K562 (cell line): ENCODE data around the gene SKAP1. TPM values are rescaled to one million over a fixed set of nuclear protein-coding genes. Genes with fewer than 3 reads are reported as not detected.

Source experiments
- ATAC-seq: fragments of 200-7000 bp; cut with Tn5 transposase; 3 replicates; pipeline ENCODE4 v1.9.1; 2020; ENCODE audit warnings: moderate library complexity
- BruUV-seq: library from RNA; stranded (reverse); fragments of 400-500 nt; replicated peaks from 2 replicates; lab custom pipeline; 2021; lab: Mats Ljungman, UMichigan
- CTCF ChIA-PET: fragments of 300-600 bp; formaldehyde crosslinking; extraction: SDS; loops from one replicate; lab custom pipeline; 2021; ENCODE audit warnings: low intra/inter-chr PET ratio; lab: Yijun Ruan, JAX
- POLR2A ChIA-PET: fragments of 300-600, 350-650 bp; sonication (Branson Sonifier 250); formaldehyde crosslinking; extraction: SDS; loops from one replicate; lab custom pipeline; 2021; ENCODE audit warnings: antibody characterized with exemption, inconsistent platforms; lab: Yijun Ruan, JAX
- DNase-seq, 4 experiments: peaks; one replicate each; pipeline versions ENCODE4 v3.0.0 to v3.0.0-alpha.2; 2011 to 2018; ENCODE audit warnings: low spot score in 3 of 4, mixed read lengths in 3 of 4; ENCODE audit errors: extremely low read depth in 1 of 4
- FAIRE-seq: peaks from 2 replicates; lab custom pipeline; 2011; peaks lifted over from hg19 to GRCh38; lab: Jason Lieb, UNC
- H2AFZ ChIP-seq: 2 replicates; pipeline ENCODE4 v1.6.0; 2011; ENCODE audit warnings: low read depth, low read length, control low read depth, inconsistent platforms
- H3K27ac ChIP-seq: fragments of 200-600 bp; 3 replicates; pipeline ENCODE4 v1.8.0; 2011; ENCODE audit warnings: low read depth, mild to moderate bottlenecking, control low read depth, inconsistent platforms, low read length, moderate library complexity, mixed read lengths; ENCODE audit errors: extremely low read depth
- H3K27me3 ChIP-seq, 2 experiments: fragments of 300-600 bp in 1 of 2; 2 replicates in 1 of 2; 3 replicates in 1 of 2; pipeline versions ENCODE4 v1.6.0 to v1.8.0; 2011; ENCODE audit warnings: inconsistent platforms in 2 of 2, low read length in 2 of 2, mild to moderate bottlenecking in 1 of 2, mixed read lengths in 1 of 2, moderate library complexity in 1 of 2; ENCODE audit not compliant: control insufficient read depth in 2 of 2, insufficient read depth in 2 of 2
- H3K36me3 ChIP-seq: fragments of 300-600 bp; 3 replicates; pipeline ENCODE4 v1.8.0; 2011; ENCODE audit warnings: mild to moderate bottlenecking, low read length, inconsistent platforms; ENCODE audit not compliant: control insufficient read depth, insufficient read depth
- H3K4me1 ChIP-seq, 2 experiments: fragments of 200-600 bp in 1 of 2; replicated peaks in 1 of 2; 2 replicates in 1 of 2; 3 replicates in 1 of 2; pipeline versions ENCODE4 v1.5.1 to v1.8.0; 2011; ENCODE audit warnings: inconsistent platforms in 2 of 2, low read length in 2 of 2, mild to moderate bottlenecking in 1 of 2, mixed read lengths in 1 of 2, moderate library complexity in 1 of 2; ENCODE audit not compliant: control insufficient read depth in 2 of 2, insufficient read depth in 2 of 2
- H3K4me2 ChIP-seq: 2 replicates; pipeline ENCODE4 v1.6.1; 2011; ENCODE audit warnings: low read length, control low read depth, inconsistent platforms, mixed read lengths; ENCODE audit not compliant: insufficient read depth
- H3K4me3 ChIP-seq: fragments of 200-600 bp; sonication (generic), shearing (Covaris generic); 2 replicates; pipeline ENCODE4 v1.5.1; 2016; ENCODE audit warnings: control low read depth, inconsistent platforms
- H3K79me2 ChIP-seq: fragments of 200-600 bp; 3 replicates; pipeline ENCODE4 v1.8.0; 2011; ENCODE audit warnings: low read length, inconsistent platforms; ENCODE audit not compliant: control insufficient read depth, insufficient read depth
- H3K9ac ChIP-seq, 2 experiments: 2 replicates each; pipeline versions ENCODE4 v1.6.0 to v1.6.1; 2011; ENCODE audit warnings: low read depth in 2 of 2, low read length in 2 of 2, control low read depth in 1 of 2, inconsistent platforms in 1 of 2, mild to moderate bottlenecking in 1 of 2, mixed read lengths in 1 of 2; ENCODE audit not compliant: insufficient read depth in 1 of 2
- H3K9me1 ChIP-seq: one replicate; pipeline ENCODE4 v1.6.0; 2011; ENCODE audit warnings: inconsistent platforms, mild to moderate bottlenecking, low read length, moderate library complexity; ENCODE audit not compliant: control insufficient read depth, insufficient read depth
- H3K9me3 ChIP-seq: replicated peaks from 2 replicates; pipeline ENCODE4 v1.5.1; 2011; ENCODE audit warnings: low read depth, low read length, inconsistent platforms; ENCODE audit not compliant: control insufficient read depth, insufficient read depth
- H4K20me1 ChIP-seq: replicated peaks from 2 replicates; pipeline ENCODE4 v1.6.1; 2011; ENCODE audit warnings: low read length, inconsistent platforms, mixed read lengths; ENCODE audit not compliant: control insufficient read depth, insufficient read depth
- BRF2 ChIP-seq: IDR thresholded peaks from 3 replicates; pipeline ENCODE4 v1.6.1; 2011; ENCODE audit warnings: borderline replicate concordance, mild to moderate bottlenecking; ENCODE audit not compliant: insufficient read length, insufficient read depth
- ELK3 ChIP-seq: fragments of 450-650 bp; formaldehyde crosslinking; IDR thresholded peaks from 2 replicates; pipeline ENCODE4 v1.4.0; 2020; ENCODE audit warnings: mild to moderate bottlenecking
- FOXO4 ChIP-seq: fragments of 450-650 bp; formaldehyde crosslinking; IDR thresholded peaks from 2 replicates; pipeline ENCODE4 v1.4.0; 2020; ENCODE audit warnings: mild to moderate bottlenecking, moderate library complexity
- HIVEP1 ChIP-seq: fragments of 250-450 bp; sonication (Bioruptor Pico); IDR thresholded peaks from 2 replicates; pipeline ENCODE4 v1.4.0; 2020; ENCODE audit warnings: mild to moderate bottlenecking
- ILK ChIP-seq: fragments of 450-650 bp; IDR thresholded peaks from 2 replicates; pipeline ENCODE4 v1.6.1; 2016; ENCODE audit warnings: missing genetic modification characterization, low read depth, mild to moderate bottlenecking, missing compliant biosample characterization, moderate library complexity, borderline replicate concordance
- KAT8 ChIP-seq: fragments of 450-650 bp; IDR thresholded peaks from 2 replicates; pipeline ENCODE4 v1.6.1; 2016; ENCODE audit warnings: low read depth, mild to moderate bottlenecking
- MEF2A ChIP-seq: IDR thresholded peaks from 2 replicates; pipeline ENCODE4 v1.6.1; 2011; ENCODE audit warnings: low read depth, mild to moderate bottlenecking, low read length, moderate library complexity; ENCODE audit not compliant: control insufficient read depth
- NRF1 ChIP-seq, 2 experiments: fragments of 450-650 bp; IDR thresholded peaks in 1 of 2; conservative IDR thresholded peaks in 1 of 2; 2 replicates each; pipeline ENCODE4 v1.6.1; 2014; ENCODE audit warnings: mild to moderate bottlenecking in 2 of 2
- POLR2A ChIP-seq: fragments of 450-650 bp; conservative IDR thresholded peaks from 2 replicates; pipeline ENCODE4 v1.6.1; 2016
- TAF1 ChIP-seq: IDR thresholded peaks from 2 replicates; pipeline ENCODE4 v1.6.1; 2011; ENCODE audit warnings: mild to moderate bottlenecking, low read length, moderate library complexity; ENCODE audit not compliant: insufficient read depth, control insufficient read depth, severe bottlenecking; ENCODE audit errors: extremely low read depth
- ZNF232 ChIP-seq: sonication (generic); formaldehyde crosslinking; IDR thresholded peaks from 2 replicates; pipeline ENCODE4 v1.8.0; 2022; ENCODE audit warnings: mild to moderate bottlenecking, missing genetic modification reagents
- in situ Hi-C: fragments of 300-500 bp; cut with MboI; formaldehyde crosslinking; loops from 4 replicates; pipeline ENCODE4 v1.15.0; 2018; ENCODE audit warnings: inconsistent platforms, mixed read lengths
- intact Hi-C: fragments of 100-400 bp; cut with micrococcal nuclease; formaldehyde crosslinking; loops from 2 replicates; pipeline ENCODE4 v1.14.2; 2022
- polyA plus RNA-seq, 8 experiments: library from polyadenylated mRNA; depleted of rRNA in 4 of 8; stranded (reverse) in 5 of 8; unstranded in 3 of 8; fragments of >200 nt; fragmentation: Nextera tagmentation in 2 of 8; fragmentation: Illumina TruSeq in 1 of 8; extraction: Ambion mirVana in 2 of 8; extraction: Trizol in 1 of 8; gene quantifications; 2 replicates each; pipeline versions ENCODE4 v1.2.1 to v1.2.3, GENCODE V29; 2011 to 2014; ENCODE audit warnings: inconsistent platforms in 1 of 8, missing spikeins in 1 of 8
- total RNA-seq, 7 experiments: library from RNA; depleted of rRNA in 6 of 7; stranded (reverse); fragments of >200 nt in 6 of 7; fragmentation: Illumina TruSeq in 2 of 7; extraction: Trizol in 2 of 7; gene quantifications; 2 replicates each; pipeline versions ENCODE4 v1.2.1 to v1.2.3, GENCODE V29; 2011 to 2021; ENCODE audit warnings: low replicate concordance in 1 of 7

SKAP1 gene
- total and polyA plus RNA-seq, 9 of the 15 experiments (the other 6 are each of a cell fraction or from before 2014, with no cell fraction given), result 0.06 to 0.80 (median 0.10) TPM; not detected in 4

GRCh38 chr17:48322060-48322459 is 108.0 kb downstream of the SKAP1 start:
- POLR2A ChIA-PET, result interaction anchor here (0.5 to 1.3 kb wide), 5 partner anchors 12 to 302 kb away, joined by 3 read pairs; no protein-coding TSS in a partner anchor
- H3K4me3 ChIP-seq, result no peak overlapping the region
- H2AFZ ChIP-seq, result peak overlapping the region; percentile 0; the same call in 1 of the 2 replicates
- H3K27ac ChIP-seq, result no peak overlapping the region
- H3K4me1 ChIP-seq, result no peaks in the 10 kb centered on the region
- in situ Hi-C loops, result no loop called here
- DNase-seq (no peak), FAIRE-seq (peak; percentile 54), ATAC-seq (no peak)
- no peaks in the 10 kb centered on the region for H4K20me1 ChIP-seq
- intact Hi-C loops, result loop anchor here (5.0 kb wide), 1 partner anchor 170 kb away; no protein-coding TSS in a partner anchor
- no peaks in the 10 kb centered on the region for H3K9me1 ChIP-seq
- H3K9ac ChIP-seq, result no peak overlapping the region
- H3K9me3 ChIP-seq, result no peaks in the 10 kb centered on the region
- CTCF ChIA-PET, result interaction anchor here (0.8 kb wide), 1 partner anchor 297 kb away, joined by 3 read pairs; no protein-coding TSS in a partner anchor
- no peak overlapping the region for H3K4me2 ChIP-seq
- H3K79me2 ChIP-seq, result no peaks in the 10 kb centered on the region
- no peaks in the 10 kb centered on the region for H3K36me3 ChIP-seq
- no peaks in the 10 kb centered on the region for H3K27me3 ChIP-seq
- no TSS peak for BruUV-seq
- no peak for TF ChIP-seq FOXO4 (CRISPR knock-in tag)
- TF ChIP-seq ILK (tag), result no peak
- TF ChIP-seq MEF2A, result no peak
- TF ChIP-seq NRF1 (conservative IDR thresholded peaks at IDR 0.05 in 1 of 2, IDR thresholded peaks at IDR 0.05 in 1 of 2), result no peak
- no peak for TF ChIP-seq KAT8
- TF ChIP-seq HIVEP1 (CRISPR knock-in tag), result no peak
- TF ChIP-seq ELK3 (CRISPR knock-in tag), result no peak
- no peak for TF ChIP-seq BRF2
- TF ChIP-seq TAF1, result no peak
- TF ChIP-seq POLR2A, result no peak
- no peak for TF ChIP-seq ZNF232 (CRISPR knock-in tag)
